Measurements from ENCODE around the gene SH3RF3.

SH3RF3 gene

DNA sequence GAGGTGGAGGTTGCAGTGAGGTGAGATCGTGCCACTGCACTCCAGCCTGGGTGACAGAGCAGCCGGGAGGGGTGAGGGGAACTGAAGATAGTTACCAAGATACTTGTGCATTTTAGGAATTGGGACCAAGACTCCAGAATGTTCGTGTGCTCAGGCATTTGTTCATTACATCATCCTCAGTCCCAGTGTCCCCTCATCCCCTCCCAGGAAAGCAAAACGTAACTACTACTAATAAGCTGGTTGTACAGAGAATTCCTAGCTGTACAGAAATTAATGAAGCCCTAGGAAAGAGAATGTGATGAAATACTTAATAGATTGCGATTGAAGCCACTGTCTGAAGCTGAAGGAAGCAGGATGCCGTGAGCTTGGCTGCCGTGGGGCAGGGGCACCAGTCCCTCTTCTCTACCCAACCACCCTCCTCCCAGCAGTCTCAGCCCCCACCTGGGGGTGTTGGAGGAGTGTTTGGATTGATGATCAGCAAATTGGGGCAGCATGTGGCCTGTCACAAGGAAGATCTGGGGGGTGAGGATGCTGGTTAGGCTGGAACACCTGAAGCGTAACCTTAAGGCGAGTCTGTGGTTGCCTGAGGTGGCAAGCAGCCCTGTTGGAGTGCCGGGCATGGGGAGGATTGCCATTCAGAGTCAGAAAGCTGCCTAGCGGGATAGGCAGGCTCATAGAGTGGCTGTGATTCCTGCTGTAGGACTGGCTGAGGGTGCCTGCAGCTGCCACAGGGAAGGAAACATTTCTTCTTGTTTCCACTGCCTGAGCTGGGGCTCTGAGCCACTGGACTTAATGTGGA, 140.9 kb downstream of the SH3RF3 start:
- no peak for DNase-seq

GRCh38 chr2:109270505-109271312, 141.7 kb downstream of the SH3RF3 start:
- no peak for DNase-seq

DNA sequence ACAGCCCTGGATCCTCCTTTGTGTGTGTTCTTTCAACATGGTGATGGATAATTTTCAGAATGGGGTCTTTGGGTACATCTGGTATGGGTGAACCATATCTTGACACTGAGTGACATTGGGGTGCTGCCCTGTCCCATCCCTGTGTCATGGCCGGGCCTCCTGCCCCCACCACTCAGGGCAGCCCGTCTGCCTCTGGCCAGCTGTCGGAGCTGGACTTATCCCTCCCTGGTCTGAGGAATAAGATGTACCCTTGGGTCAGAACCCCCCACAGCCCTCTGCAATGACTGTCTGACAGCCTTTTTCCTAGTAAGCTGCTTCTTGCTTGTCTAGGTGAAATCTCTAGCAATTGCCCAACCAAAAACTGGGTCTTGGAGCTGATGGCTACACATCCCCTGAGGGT, 142.9 kb downstream of the SH3RF3 start:
- no peak for DNase-seq

- DNase-seq, result no peak
Measured at GRCh38 chr2:109272461-109272860, 143.5 kb downstream of the SH3RF3 start.

GRCh38 chr2:109275120-109276012, 146.4 kb downstream of the SH3RF3 start:
- no peak for DNase-seq

- no peak for DNase-seq
Measured at GRCh38 chr2:109277406-109277805, 148.4 kb downstream of the SH3RF3 start.

DNA sequence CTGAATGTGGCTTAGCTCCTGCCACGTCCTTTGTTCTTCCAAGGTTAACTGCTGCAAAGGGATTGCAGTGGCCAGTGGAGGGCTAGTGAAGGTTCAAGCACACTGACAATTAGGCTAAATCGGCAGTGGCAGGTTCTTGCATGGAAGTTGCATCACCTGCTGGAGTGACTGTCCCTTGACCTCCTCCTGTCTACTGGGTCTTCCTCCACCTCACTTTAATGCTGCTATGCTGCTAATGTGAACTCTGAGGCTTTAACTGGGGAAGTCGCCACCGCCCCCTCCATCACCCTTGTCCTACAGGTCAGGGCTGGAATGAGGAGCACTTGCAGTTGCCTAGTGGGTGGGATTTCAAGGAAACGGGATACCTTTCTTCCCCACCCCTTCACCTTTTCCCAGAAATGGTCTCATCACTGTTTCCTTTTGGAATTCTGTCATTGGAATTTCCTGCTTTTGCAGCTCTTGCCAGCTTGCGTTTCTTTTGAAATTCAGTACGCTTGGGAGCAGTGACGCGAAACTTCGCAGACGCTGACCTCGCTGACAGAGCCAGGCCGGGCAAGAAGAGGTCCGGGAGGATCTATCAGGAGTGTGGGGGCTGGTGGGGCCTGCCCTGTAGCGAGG, 150.3 kb downstream of the SH3RF3 start:
- DNase-seq, result no peak

DNA sequence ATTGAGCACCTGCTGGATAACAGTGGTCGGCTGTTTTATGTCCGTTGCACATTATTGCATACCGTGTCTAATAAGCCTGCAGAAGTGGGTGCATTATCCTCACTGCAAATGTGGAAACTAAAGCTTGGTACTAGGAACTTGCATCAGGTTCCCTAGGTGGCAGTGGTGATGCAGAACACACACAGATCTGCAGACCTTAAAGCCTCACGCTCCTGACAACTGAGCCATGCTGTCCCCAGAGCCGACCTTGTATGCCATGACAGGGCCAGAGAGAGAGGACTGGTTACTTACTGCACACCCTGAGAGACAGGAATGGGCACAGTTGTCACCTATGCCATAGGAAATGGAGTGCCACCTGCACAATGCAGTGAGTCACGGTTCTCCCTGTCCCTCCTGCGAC, 151.8 kb downstream of the SH3RF3 start:
- no peak for DNase-seq

DNA sequence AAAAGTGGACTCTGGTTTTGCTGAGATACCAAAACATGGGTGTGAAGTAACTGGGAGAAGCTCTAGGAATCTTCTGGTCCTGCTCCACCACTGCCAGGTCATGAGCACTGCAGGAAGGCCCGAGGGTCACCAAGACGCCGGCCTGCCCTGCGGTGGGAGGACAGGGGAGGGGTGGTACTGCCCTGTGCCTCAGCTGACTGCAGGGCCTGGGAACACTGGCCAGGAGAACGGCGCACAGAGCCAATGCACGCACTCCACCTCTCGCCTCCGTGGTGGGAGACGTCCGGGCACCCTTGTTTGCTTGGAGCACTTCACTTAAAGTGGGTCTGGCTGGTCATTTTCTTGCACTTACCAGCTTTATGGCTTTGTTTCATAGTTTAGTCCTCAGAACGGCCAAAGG, 153.4 kb downstream of the SH3RF3 start:
- no peak for DNase-seq

DNA sequence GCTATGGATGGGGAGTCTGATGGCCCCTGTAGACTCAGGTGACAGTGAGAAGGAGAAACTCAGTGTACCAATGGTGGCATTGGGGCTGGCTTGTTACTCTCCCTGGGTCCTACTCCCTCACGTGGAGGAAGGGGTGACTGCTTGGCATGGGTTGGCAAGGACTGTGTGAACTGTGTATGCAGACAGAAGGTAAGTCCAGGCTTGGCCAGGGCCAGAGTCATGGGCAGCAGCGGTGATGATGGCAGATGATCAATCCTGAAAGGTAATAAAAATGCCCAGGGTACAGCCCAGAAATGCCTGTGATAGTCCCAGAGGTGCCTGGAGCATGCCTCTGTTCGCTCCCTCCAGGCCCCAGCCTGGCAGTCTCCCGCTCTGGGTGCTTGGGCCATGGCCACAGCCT, 153.9 kb downstream of the SH3RF3 start:
- no peak for DNase-seq

DNA sequence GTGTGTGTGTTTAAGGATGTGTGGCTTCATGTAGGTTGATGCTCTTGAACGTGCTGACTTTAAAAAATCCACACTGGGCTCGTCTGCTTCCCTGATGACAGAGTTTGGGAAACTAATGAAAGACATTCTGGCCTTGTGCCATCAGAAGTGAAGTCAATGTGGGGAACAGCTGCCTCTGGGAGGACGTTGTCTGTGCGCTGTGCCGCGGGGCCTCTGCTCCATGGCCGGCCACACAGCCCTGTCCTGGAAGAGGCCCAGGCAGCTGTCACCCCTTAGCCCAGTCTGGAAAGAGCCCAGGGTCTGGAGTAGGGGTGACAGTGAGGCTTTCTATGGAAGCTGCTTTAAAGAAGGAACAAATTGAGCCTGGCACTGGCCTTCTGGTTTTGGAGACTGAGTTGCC, 155.8 kb downstream of the SH3RF3 start:
- DNase-seq, result no peak

- DNase-seq, result no peak
Measured at GRCh38 chr2:109285244-109285651, 156.2 kb downstream of the SH3RF3 start.

DNA sequence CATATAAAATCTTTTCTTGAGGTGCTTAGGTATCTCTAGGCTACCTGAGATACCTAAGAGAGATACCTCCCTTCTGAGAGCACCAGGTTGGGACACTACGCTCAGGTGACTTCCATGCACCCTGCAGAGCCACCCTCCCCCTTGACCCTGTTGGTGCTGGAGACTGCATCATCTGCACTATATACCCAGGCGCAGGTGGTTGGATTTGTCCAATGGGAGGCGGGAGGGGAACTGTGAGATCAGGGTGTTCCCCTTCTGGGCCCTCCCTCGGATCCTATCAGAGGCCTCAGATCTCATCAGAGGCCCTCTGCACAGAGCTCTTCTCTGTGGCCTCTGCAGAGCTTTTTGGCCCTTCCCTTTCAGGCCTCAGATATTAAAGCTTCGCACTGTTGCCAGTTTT, 158.4 kb downstream of the SH3RF3 start:
- no peak for DNase-seq

- no peak for DNase-seq
Measured at GRCh38 chr2:109287838-109288237, 158.8 kb downstream of the SH3RF3 start.

- no peak for DNase-seq
Measured at GRCh38 chr2:109288544-109289368, 159.8 kb downstream of the SH3RF3 start.

- DNase-seq, result no peak
Measured at GRCh38 chr2:109289504-109290222, 160.7 kb downstream of the SH3RF3 start.

DNA sequence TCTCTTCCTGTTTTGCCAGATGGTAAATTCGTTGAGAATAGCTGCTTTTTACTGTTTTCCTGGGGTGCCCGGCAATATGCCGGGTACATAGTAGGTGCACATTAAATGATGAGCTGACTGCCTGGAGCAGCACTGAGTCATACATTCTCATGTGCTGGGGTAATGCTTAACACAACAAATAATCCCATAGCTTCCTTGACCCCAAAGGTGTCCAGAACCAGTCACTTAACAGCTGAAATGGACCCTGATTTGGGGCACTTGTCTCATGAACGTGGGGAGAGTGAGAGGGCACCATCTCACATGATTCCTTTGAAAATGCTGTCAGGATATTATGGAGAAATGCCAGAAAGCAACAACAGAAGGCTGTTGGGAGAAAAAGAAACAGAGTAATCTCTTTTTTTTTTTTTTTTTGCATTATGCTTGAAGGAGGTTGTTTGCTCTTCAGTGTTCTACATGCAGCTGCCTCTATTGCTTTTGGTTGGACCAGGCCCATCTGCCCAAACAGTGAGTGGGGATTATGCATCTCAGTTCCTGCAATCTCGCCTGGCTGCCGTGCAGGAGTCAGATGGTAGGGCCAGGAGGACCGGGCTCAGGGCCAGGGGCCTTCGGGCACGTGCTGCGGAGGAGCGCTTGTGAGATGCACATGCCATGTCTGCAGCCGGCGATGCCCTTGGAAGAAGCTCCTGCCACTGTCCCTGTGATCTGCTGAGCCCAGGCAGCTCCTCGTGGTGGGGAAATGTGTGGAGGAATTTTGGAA, 162.1 kb downstream of the SH3RF3 start:
- DNase-seq, result no peak

GRCh38 chr2:109292386-109292785, 163.4 kb downstream of the SH3RF3 start:
- DNase-seq, result no peak

DNA sequence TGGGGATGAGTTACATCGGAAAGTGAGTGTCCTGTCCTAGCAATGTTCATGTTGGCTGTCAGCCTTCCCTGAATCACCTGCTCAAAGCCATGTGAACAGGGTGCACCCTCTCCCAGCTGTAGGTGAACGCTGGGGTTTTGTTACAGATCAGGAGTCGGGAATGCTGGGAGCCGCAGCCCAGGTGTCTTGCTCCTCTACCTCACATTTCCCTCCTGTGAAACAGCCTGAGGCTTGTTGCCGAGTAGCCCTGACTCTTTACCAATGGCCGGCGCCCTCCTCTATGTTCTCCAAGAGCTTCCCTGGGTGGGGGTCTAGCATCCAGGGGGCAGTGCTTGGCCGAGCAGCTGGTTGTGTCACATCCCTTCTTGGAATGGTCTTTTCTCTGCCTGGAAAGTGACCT, 164.7 kb downstream of the SH3RF3 start:
- no peak for DNase-seq

- no peak for DNase-seq
Measured at GRCh38 chr2:109294523-109294922, 165.5 kb downstream of the SH3RF3 start.

All from CD4-positive, alpha-beta T cell treated with Interleukin-10 for 1 hour (primary cell).